Right hindlimb (tissue), 1 donor: ENCODE measurements around the gene SLC9C2.
"Not testable (repeated sequence)": the region's sequence is repeated elsewhere in the genome, so short reads cannot be mapped to it uniquely, and the experiment has no call there.

Source experiments
- DNase-seq: peaks from one replicate; pipeline ENCODE4 v3.0.0-alpha.2; 2018

SLC9C2 gene

DNA sequence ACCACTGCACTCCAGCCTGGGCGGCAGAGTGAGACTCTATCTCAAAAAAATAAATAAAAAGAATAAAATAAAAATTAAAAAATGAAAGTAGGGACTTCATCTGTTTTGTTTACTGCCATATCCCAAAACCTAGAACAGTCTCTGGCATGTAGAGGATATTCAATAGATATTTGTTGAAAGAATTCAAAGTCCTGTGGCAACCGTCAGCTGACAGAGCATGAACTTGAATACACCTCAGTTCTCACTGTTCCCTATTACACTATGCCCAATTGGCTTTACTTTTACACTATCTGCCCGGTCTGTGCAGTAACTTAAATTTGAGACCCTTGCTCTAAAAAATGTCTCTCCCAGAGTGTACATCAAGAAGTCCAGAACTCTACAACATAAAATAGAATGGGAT lies 79.5 kb downstream of the SLC9C2 start:
- no peak for DNase-seq

DNA sequence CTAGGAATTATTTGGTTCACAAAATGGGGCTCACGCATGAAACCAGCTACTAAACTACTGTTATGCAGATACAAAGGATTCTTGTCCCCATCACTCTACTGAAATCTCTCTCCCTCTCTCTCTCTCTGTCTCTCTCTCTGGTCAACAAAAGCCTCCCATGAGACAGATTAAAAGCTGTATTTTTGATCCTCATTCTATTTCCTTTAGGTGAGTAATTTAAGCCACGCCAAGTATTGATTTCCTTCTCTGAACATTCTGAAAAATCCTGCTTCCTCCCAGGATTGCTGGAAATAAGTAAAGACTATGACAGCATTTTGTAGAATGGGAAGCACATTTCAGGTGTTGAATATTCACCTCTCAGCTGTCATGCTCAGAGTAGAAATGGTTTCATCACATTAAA lies 82.1 kb downstream of the SLC9C2 start:
- no peak for DNase-seq

DNA sequence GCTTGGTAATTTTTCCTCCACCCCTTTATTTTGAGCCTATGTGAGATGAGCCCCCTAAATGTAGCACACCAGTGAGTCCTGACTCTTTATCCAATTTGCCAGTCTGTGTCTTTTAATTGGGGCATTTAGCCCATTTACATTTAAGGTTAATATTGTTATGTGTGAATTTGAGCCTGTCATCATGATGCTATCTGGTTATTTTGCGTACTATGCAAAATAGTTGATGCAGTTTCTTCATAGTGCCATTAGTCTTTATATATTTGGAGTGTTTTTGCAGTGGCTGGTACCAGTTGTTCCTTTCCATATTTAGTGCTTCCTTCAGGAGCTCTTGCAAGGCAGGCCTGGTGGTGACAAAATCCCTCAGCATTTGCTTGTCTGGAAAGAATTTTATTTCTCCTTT lies 88.4 kb downstream of the SLC9C2 start:
- DNase-seq = not testable (repeated sequence)

DNA sequence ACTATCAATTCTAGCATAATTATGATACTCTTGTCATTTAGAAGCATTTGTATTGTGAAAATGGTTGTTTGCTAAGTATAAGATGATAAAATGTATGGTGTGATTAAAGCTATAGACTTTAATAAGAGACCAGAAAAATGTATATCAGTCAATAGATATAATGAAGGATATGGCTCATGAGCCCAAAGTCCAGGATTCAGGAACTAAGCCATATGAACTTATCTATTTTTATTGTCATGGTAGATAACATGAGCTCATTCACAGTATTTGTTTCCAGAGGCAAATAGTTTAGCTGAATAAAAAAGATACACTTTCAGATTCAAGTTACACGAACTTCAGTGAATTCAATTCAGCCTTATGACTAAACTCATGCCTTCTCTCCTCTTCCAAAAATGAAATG lies 93.1 kb downstream of the SLC9C2 start:
- DNase-seq = no peak

DNA sequence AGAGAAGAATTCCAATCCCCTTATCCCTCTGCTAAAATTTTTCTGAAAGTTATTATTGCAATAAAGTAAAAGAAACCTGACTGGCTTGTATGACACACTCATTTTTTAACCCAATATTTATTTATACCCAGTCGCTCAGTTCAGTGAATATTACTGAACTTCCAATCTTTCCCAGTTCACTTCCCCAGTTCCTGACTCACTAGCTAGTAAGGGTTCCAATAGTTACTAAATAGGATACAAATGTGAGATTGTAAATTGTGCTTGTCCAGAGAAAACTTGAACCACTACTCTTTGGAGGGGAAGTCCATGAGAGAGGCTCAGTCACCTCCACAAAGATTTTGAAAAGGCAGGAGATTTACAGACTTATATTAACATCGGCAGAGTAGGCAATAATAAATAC lies 94.3 kb downstream of the SLC9C2 start:
- DNase-seq = no peak

DNA sequence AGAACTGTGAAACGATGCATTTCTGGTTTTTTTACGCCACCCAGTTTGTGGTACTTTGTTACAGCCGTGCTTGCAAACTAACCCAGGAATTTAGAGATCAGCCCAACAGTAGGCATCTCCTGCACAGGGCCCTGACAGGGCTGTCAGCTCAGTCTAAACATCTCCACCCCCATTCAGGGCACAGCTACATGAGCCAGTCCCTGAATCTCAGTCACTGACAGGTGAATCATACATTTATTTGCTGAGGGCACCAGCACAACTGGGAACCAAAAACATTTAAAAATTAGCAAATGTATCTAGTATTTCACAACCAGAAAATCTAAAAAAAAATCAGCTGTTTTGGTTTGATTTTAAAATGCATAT lies 95.0 kb downstream of the SLC9C2 start:
- DNase-seq = no peak

DNA sequence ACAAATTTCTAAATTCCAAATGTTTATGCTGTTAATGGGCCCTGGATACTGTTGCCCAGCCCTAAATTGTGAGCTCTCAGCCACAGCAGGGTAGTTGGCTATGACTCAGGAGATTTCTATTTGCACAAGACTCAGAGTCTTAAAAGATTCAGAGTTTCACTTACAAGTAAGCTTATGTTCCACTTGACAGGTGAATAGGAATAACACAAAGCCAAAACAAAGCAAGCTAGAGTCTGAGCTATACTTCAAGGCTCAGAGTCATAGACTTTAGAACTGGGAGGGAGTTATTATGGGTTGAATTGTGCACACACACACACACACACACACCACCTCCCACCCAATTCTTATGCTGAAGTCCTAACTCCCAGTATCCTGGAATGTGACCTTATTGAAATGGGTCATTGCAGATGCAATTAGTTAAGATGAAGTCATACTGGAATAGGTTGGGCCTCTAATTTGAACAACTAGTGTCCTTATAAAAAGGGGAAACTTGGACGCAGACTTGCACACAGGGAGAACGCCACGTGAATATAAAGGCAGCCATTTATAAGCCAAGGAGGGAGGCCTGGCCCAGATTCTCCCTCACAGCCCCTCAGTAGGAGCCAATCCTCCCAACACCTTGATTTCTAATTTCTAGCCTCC lies 95.5 kb downstream of the SLC9C2 start:
- DNase-seq = no peak

DNA sequence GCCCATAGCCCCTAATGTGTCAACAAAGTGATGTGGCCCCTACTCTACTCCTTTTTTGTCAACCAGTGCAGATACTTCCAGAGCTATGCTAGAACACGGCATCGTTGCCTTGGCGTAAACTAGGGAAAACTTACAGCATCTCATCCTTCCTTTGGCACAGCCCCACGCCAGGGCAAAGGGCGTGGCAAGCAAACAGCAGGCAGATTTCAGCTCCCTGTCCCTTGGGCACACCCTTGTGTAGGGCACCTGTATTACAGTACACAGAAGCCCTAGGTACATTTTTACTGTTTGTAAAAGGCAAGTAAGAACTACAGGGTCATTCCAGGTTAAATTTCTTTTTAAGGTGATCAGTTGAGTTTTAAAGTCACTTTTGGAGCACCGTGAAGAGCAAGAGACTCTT lies 96.4 kb downstream of the SLC9C2 start:
- no peak for DNase-seq

DNA sequence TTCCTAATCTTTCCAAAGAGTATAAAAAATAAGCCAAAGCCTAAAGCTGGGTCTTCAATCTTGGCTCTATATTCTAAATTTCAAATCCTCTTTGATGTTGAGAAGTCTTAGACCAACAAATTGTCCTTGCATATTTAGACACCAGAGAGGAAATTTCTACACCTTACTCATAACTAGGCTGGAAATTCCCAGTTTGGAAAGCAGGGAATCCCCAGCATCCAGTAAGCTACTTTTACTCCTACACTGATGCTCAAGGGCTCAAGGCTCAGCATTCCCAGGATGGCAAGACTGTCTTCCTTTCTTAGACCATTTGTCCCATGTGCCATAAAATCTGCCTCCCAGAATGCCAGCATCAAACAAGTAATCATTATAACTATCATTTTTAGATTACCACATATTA lies 97.5 kb downstream of the SLC9C2 start:
- DNase-seq = no peak

DNA sequence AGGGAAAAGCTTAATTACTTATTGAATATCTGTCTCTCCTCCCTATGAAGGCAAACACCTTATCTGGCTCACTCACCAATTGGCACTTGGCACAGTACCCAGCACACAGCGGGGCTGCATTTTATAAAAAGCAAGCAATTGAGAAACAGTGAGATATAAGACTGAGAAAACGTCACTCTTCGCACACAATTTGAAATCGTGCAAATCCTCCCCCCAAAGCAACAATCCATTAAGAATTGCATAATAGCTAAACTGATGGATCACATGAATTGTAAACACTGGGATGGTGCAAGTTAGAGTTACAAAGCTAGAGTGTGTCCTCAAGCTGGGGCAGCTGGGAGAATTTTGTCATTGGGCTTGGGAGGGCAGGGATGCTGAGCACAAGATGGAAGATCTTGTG lies 98.6 kb downstream of the SLC9C2 start:
- no peak for DNase-seq

DNA sequence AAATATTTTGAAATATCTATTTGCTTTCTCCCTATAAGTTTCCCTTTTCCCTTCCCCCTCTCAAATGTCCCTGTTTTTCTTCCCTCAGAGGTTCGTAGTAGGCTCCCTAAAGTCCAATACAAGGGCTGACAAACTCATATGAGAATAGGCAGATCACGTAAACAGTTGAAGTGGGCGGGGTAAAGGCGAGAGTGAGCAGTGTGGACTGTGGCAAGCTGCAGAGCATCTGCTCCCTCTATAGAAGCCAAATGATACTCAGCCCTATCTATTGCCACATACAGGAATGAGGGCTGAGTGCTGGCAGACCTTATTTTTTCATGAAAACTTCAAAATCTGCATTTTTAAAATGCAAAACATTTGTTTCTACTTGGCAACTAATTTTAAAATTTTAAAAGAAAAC lies 99.5 kb downstream of the SLC9C2 start:
- no peak for DNase-seq

DNA sequence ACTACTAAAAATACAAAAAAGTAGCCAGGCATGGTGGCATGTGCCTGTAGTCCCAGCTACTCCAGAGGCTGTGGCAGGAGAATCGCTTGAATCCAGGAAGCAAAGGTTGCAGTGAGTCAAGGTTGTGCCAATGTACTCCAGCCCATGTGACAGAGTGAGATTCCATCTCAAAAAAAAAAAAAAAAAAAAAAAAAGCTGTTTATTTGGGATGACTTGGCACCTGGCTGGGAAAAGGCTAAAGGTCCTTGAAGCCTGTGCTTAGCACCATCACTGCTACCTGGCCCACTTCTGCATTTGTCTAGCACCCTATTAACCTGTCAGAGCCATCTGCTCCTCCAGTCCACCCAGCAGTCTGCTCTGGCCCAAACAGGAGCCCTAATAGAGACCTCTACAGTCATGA lies 100.8 kb downstream of the SLC9C2 start:
- no peak for DNase-seq

DNA sequence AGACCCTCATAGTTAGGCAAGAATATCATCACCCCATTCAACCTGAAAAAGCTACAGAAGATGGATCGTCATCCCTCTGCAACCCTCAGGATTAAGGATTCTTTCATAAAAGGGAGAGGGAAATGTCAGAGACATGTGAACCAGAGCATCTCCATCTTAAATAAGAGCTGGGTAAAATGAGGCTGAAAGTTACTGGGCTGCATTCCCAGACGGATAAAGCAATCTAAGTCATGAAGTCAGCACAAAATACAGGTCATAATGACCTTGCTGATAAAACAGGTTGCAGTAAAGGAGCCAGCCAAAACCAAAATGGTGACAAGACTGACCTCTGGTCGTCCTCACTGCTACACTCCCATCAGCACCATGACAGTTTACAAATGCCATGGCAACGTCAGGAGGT lies 103.1 kb downstream of the SLC9C2 start:
- no peak for DNase-seq

DNA sequence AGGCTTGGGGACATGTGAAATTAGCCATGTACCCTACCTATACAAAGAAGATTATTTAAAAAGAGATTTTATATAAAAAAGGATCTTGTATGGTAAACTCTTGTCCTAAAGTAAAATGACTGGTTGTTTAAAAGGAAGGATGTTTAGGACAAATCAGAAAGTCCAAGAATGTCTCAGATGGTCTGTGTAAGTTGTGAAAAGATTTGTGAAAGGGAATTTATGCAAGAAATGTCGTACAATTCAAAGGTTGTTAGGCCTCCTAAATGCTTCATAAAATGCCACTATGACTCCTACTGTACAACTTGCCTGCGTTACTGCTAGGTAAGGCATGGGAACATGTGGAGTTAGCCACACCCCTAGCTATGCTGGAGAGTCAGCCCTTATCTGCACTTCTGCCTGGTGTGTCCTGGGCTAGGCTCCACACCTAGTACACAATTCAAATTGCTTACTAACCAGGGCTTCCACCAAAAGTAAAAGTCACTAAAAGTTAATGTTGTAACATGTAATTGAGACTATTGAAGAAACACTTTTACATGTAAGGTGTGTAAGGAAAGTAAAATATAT lies 106.0 kb downstream of the SLC9C2 start:
- no peak for DNase-seq

DNA sequence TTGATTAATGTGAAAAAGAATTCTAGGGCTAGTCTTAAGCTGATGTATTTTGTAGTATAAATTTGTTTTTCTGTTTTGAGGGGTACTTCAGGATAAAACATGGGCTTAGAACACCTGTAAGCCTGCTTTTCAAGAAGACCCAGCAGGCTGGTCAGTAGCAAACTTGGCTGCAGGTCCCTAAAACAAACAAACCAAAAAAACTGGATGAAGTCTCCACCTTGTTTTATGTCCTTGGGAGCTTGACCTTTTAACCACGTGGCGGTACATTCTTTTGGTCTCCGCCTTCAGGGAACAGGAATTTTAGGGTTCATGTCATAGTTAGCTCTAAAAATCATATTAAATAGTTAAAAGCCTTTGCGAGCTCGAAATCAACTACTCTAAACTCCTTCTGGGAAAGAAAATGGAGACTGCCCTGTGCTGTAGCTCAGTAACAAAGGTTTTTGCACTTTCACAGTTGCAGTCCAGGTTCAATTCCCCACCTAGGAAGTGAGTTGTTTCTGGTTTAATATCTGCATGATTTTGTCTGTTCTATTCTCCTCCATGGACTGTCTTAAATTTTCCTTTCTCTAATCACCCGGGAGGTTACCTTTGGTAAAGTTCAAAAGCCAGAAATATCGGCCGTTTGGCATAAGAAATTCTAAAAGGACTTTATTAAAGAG lies 107.1 kb downstream of the SLC9C2 start:
- no peak for DNase-seq

DNA sequence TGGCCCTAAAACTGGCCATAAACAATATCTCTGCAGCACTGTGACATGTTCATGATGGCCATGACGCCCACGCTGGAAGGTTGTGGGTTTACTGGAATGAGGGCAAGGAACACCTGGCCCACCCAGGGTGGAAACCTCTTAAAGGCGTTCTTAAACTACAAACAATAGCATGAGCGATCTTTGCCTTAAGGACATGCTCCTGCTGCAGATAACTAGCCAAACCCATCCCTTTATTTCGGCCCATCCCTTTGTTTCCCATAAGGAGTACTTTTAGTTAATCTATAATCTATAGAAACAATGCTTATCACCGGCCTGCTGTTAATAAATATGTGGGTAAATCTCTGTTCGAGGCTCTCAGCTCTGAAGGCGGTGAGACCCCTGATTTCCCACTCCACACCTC lies 109.7 kb downstream of the SLC9C2 start:
- not testable (repeated sequence) for DNase-seq

DNA sequence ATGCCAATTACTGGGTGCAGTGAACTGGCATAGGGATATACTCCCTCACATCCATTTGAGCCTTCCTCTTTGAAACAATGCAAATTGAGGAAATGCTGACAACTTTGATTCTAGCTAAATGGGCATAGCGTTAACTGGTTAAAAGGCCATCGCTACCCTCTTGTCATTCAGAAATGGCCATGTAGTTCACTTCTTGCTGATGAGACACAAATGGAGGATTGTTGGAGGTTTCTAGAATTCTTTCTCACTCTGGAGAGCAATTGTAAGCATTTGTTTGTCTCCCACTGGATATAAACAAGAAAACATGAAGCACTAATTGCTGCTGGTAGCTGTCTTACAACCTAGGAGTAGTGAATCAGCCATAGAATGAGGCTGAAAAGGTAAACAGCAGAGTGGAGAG lies 111.4 kb downstream of the SLC9C2 start:
- no peak for DNase-seq

DNA sequence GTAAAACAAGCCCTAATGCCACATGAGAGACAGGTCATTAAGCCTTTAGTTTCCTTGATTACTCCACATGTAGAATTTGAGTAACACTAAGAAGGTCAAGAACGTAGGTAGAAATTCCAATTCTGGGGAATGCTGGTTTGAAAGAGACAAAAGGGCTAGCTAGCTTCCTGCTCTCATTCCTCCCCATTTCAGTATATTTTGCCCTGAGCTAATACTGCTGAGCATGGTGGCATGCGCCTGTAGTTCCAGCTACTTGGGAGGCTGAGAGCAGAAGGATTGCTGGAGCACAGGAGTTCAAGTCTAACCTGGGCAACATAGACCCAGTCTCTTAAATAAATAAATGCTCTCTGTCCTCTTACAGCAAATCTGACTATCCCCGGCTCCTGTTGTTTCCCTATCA lies 112.9 kb downstream of the SLC9C2 start:
- DNase-seq = no peak

DNA sequence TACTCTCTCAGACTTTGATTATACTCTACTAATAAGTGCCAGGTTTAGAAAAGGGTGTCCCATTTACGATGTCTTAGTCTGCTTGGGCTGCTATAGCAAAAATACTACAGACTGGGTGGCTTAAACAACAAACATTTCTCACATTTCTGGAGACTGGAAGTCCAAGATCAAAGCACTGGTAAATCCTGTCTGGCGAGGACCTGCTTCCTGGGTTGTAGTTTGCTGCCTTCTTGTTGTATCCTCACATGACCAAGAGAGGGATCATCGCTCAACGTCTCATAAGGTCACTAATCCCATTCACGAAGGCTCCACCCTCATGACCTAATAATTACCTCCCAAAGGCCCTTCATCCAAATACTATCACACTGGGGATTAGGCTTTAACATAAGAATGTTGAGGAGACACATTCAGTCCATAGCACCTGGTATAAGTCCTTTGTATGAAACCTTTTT lies 113.7 kb downstream of the SLC9C2 start:
- DNase-seq = no peak

DNA sequence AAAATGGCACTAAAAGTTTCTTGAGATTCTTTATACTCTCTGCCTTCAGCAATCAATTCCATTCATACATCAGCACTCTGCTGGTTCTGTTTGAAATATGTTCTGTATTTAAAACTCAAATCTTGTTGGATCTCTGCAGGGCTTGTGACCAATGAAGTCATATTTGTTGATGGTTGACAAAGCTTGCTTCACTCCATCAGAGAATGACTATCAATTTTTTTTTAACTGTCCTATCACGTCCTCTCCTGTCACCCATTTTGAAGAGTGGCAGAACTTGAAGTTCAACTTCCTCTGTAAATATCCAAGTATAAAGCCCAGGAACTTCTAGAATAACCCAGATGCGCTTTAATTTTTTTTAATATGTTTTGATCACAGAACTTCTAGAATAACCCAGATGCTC lies 114.9 kb downstream of the SLC9C2 start:
- no peak for DNase-seq

DNA sequence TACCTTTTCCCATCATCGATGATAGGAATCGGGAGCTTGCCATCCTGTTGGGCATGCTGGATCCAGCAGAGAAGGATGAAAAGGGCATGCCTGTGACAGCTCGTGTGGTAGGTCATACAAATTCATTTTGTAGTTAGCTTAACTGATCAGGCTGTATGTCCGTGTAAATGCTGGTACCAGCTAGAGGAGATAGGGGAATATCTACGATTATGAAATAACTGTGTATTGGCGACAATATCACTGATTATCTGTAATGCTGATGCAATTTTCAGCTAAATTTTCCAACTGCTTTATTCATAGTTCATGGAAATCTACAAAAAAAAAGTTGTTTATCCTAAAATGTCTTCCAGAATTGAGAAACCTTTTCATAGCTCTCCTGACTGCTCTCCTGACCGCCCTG lies 117.5 kb downstream of the SLC9C2 start:
- DNase-seq = no peak

DNA sequence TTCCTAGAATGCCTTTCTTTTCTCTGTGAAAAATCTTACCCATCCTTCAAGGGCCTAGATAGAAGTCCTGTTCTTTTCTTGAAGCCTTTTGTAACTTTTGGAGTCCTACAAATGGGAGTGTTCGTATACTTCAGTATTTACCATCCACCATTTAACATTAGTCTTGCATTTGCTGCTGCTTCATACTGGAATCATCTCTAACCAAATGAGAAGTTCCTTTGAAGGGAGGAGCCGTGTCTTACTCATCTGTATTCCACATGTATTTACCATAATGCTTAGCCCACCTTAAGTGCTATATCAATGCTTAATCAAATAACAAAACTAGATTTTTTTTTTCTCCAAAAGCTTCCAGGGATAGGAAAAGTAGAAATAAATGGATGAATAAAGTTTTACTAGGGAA lies 118.6 kb downstream of the SLC9C2 start:
- DNase-seq = no peak

DNA sequence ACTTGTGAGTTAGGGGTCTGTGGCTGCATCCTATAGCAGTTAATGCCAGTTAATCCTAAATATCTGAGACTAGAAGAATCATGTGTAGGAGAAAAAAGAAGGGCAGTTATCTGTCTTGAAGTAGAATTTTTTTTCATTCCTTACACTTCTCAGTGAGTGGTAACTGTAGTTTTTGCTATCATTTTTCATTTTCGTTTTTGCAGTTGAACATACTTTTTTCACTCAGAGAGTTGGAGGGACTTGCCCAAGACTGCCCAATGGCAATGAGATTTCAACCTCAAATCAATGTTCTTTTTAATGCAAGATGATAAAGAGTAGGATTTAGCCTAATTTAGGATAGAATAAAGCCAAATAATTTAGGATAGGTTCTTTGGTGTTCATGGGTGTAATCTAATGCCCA lies 120.2 kb downstream of the SLC9C2 start:
- no peak for DNase-seq

DNA sequence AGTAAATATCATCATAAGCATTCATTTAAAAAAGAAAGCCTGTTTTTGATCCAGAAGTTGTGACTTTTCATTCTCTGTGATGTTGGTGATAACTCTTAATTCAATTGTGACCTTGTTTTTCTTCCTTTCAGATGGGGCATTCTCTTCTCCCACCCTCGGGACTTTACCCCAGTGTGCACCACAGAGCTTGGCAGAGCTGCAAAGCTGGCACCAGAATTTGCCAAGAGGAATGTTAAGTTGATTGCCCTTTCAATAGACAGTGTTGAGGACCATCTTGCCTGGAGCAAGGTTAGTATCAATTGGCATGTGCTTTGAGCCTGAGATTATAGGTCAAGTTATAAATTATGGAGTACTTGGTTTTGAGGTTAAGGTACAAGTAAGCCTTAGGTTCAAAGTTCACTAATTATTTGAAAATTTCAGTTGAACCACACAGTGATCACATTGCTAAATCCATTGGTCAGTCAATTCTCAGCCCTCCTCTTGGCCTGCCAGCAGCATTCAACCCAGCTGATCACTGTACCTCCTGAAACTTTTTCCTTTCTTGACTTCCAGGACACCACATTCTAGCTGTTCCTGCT lies 121.6 kb downstream of the SLC9C2 start:
- no peak for DNase-seq

DNA sequence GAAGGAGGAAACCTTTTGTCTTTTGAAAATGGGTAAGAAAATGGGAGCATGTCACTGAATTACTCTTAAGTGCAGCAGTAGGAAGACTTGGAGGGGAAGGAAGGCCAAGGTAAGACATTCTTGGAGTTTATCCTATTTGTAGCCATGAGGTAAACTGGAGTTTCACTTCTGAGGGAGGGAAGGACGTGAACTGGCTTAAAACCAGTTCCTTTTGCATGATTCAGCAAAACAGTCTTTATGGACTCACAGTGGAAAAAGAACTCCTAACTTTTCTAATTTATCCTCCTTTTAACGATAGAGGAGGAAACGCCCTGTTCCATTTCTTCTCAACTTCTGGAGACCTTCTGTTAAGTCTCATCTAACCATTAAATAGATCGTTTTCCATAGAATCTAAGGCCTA lies 123.2 kb downstream of the SLC9C2 start:
- DNase-seq = no peak
